ENCODE measurements around the gene FEM1C.
"Not testable (repeated sequence)": the region's sequence is repeated elsewhere in the genome, so short reads cannot be mapped to it uniquely, and the experiment has no call there.

The FEM1C gene

DNA sequence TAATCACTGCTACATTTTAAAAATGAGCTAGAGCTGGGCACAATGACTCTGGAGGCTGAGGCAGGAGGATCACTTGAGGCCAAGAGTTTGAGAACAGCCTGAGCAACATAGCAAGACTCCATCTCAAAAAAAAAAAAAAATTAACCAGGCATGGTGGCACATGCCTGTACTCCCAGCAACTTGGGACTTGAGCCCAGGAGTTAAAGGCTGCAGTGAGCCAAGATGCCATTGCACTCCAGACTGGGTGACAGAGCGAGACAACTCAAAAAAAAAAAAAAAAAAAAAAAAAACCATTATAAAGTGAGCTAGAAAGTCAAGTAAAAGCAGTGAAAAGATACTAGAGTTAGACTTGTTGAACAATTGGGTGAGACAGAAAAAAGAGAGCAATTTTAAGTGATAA, 28.2 kb downstream of the FEM1C start:
- no peak for DNase-seq

DNA sequence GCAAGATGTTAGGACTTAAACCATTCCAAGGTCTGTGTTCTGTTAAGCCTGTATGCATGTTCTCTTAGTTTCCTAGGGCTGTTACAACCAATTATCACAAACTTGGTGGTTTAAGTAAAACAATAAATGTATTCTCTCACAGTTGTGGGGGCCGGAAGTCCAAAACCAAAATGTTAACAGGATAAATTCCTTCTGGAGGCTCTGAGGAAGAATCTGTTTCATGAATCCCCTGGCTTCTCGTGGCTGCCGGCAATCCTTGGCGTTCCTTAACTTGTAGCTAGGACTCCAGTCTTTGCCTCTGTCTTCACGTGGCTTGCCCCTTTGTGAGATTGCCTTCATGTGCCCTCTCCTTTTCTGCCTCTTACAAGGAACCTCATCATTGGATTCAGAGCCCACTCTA, 30.4 kb downstream of the FEM1C start:
- DNase-seq, result no peak

GRCh38 chr5:115511632-115512031, 32.9 kb downstream of the FEM1C start:
- no peak for DNase-seq

DNA sequence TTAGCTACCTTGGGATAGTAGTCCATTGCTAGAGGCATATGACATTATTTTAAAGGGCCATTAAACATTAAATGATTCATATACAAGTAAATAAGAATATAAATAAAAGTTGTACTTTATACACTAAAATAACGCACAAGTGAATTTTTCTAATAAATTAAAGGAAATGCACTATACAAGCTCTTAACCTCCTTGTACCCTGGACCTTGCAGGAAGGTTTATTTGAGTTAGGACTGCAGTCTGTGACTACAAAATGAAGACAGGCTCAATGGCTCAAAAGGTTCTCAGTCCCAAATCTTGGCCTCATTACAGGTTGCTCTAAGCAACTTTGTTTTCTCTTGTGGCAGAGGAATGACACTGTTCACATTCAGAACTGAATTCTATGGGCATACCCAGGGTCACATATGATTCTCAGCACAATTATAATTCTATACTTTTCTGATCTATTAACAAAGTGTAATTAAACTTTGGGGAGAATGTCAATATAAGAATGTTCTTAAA, 34.4 kb downstream of the FEM1C start:
- no peak for DNase-seq

GRCh38 chr5:115509547-115509946, 35.0 kb downstream of the FEM1C start:
- no peak for DNase-seq

DNA sequence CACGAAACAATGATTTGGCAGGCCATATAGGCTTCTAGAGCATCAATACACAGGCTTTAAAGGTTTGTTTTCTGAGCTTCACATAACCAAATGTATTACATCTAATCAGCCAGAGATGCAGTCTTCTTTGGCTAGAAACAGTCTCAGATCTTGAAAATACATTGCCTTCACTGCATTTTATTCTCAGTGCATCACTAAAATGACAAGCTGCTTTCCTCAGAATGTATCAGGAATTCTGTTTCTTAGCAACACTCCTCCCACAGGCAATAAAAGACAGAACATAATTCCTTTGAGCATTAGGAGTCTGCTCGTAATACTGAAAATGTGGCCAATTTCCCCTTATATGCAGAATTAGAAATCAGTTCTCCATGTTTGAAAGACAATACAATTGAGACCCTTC, 36.9 kb downstream of the FEM1C start:
- no peak for DNase-seq

- no peak for DNase-seq
Measured at GRCh38 chr5:115503420-115503819, 41.2 kb downstream of the FEM1C start.

DNA sequence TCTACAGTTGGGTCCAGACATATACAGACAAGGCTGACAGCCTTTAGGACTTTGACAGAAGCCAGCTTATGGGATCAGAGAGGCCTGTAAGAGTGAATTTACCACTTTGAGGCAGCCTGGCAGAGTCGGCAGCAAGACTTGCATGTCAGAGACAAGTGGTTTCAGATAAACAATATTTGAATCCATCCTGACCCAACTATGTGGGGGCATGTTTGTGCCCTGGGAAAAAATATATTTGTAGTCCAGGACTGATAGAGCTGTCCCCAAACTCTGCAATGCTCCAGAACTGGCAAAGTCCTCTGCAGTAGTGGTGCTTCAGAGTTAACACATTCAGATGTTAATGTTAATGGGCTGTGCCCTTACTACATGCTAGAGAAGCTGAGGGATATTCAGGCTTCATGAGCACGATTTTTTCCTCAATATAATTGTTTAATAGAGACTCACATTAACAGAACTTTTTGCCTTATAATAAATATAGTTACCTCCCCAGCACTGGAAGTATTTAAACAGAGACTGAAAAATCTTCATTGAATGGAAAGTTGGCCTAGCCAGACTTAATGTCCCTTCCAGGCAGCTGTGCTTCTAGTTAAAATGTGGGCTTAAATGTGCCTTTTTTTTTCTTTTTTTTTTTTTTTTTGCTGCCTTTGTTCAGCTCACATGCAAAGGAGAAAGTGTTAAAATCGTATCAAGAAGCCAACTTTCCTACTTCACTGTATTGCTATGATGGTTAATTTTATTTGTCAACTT, 42.9 kb downstream of the FEM1C start:
- DNase-seq, result no peak

GRCh38 chr5:115500225-115500624, 44.4 kb downstream of the FEM1C start:
- DNase-seq, result no peak

DNA sequence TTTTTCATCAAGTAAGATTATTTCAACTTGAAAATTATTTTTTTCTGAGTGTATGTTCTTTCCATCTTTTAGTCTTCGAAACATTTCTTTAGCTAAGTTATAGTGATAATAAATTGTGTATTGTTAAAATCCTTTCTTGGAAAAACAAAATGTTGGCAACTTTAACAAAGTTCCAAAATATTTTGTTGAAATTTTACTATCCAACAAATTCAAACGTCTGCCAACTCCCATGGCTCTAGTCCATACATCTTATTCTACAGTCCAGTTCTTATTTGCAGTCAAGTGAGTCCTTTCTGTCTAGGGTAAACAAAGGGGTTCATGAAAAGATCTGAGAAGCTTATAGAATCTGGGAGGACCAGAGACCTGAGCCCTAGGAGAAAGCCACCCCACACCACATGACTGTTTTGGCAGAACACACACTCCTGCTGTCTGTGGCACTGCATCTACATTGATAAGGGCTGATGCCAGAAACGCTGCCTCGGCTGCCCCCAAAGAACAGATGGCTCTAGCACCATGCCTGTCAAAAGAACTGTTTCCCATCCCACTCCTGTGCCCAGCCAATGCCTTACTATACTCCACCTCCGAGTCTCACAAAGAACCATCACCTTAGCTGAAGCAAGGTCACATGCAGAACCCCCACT, 47.5 kb downstream of the FEM1C start:
- DNase-seq, result peak; percentile 88

- no peak for DNase-seq
Measured at GRCh38 chr5:115494570-115495289, 49.8 kb downstream of the FEM1C start.

DNA sequence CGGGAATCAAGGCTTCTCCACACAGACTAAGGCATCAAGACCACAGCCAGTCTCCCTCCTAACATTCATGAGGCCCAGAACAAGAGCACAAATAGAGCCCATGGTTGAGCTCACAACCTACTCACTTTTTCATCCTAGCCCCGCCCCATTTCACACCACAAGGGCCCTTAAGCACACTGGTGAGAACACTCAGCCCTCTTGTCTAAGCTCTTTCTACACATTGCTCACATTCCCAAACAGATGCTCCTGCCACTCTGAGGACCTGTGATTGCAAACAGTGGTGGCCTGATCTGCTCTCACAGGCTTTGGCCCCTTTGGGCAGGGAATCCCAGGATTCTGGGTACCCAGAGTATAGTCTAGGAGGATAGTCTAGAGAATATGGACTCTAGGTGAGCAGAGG, 54.0 kb downstream of the FEM1C start:
- DNase-seq, result no peak

GRCh38 chr5:115489733-115490132, 54.8 kb downstream of the FEM1C start:
- DNase-seq, result no peak

DNA sequence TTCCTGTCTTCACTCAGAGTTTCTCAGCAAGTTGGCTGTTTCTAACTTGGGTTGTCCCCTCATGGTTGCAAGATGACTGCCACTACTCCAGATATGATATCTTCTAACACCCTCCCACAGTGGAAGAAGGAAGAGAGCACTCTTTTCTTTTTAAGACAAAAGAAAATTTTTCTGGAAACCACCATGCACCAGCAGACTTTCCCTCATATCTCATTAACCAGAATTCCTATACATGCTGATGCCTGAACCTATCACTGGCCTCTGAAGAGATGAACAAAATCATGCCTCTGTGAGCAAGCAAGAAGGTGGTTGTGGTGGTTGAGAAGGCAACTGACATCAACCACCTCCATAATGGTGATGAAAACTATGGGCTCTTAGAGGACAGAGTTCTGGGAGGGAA, 56.8 kb downstream of the FEM1C start:
- no peak for DNase-seq

- DNase-seq, result no peak
Measured at GRCh38 chr5:115487168-115487567, 57.4 kb downstream of the FEM1C start.

DNA sequence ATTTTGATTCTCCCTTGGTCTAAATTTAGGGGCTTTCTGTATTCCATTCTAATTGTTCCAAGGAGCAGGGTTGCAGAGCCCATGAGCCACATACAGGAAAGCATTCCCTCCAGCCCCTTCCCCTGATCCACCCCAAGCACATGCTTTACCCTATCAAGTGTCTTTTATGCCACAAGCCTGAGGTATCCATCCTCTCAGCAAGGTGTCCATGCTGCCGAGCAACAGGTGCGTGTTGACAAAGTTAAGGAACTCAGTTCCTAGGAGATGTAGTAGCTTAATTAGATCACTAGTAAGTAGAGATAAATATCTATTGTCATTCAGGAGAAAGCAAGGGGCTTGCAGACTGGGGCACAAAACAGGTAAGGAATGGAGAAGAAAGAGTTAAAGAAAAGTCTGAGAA, 57.8 kb downstream of the FEM1C start:
- DNase-seq, result no peak

- no peak for DNase-seq
Measured at GRCh38 chr5:115484368-115484767, 60.2 kb downstream of the FEM1C start.

- no peak for DNase-seq
Measured at GRCh38 chr5:115480900-115481299, 63.7 kb downstream of the FEM1C start.

GRCh38 chr5:115480271-115480670, 64.3 kb downstream of the FEM1C start:
- DNase-seq, result no peak

DNA sequence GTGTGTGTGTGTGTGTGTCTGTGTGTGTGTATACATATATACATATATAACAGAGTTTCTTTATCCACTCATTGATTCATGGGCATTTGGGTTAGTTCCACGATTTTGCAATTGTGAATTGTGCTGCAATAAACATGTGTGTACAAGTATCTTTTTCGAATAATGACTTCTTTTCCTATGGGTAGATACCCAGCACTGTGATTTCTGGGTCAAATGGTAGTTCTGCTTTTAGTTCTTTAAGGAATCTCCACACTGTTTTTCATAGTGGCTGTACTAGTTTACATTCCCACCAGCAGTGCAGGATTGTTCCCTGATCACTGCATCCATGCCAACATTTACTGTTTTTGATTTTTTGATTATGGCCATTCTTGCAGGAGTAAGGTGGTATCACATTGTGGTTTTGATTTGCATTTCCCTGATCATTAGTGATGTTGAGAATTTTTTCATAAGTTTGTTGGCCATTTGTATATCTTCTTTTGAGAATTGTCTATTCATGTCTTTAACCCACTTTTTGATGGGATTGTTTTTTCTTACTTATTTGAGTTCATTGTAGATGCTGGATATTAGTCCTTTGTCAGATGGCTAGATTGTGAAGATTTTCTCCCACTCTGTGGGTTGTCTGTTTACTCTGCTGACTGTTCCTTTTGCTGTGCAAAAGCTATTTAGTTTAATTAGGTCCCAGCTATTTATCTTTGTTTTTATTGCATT, 65.3 kb downstream of the FEM1C start:
- not testable (repeated sequence) for DNase-seq

DNA sequence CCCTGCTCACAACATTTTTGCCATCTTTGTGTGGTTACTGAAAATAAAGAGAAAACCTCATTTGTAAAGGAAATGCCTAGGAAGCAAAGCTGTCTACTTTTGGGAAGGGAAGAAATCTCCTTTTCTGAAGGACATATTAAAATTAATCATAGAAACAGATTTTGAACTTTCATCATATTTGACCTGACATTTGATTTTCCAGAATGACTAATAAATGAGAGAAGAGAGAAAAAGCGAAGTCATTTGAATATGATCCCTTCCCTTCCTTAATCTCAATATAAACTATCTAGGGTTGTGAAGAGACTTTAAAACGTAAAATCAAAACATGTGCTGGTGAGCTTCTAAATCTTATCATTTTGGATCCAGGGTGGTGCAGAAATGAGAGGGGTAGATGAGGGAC, 66.3 kb downstream of the FEM1C start:
- no peak for DNase-seq

- DNase-seq, result no peak
Measured at GRCh38 chr5:115477581-115477980, 67.0 kb downstream of the FEM1C start.

- DNase-seq, result no peak
Measured at GRCh38 chr5:115475788-115476187, 68.8 kb downstream of the FEM1C start.
